Mucosa of descending colon (tissue), 3 donors: Measurements from ENCODE around the gene KIRREL3. TPM values are rescaled to one million over a fixed set of nuclear protein-coding genes. Genes with fewer than 3 reads are reported as not detected.

Experiments
- ATAC-seq: fragments of 200-7000 bp; cut with Tn5 transposase; one replicate; pipeline ENCODE4 v1.9.1; 2020; ENCODE audit warnings: mild to moderate bottlenecking, moderate library complexity
- DNase-seq, 3 donors: peaks; one replicate each; pipeline ENCODE4 v3.0.0-alpha.2; 2020
- H3K36me3 ChIP-seq: fragments of 200-600 bp; one replicate; pipeline ENCODE4 v1.8.0; 2021; ENCODE audit warnings: low read depth, mild to moderate bottlenecking
- H3K4me1 ChIP-seq: fragments of 200-600 bp; one replicate; pipeline ENCODE4 v1.8.0; 2021; ENCODE audit warnings: low read depth, mild to moderate bottlenecking
- H3K4me3 ChIP-seq: fragments of 200-600 bp; one replicate; pipeline ENCODE4 v1.8.0; 2021; ENCODE audit warnings: mild to moderate bottlenecking
- H3K9me3 ChIP-seq: fragments of 200-600 bp; one replicate; pipeline ENCODE4 v1.8.0; 2021; ENCODE audit warnings: mild to moderate bottlenecking
- CTCF ChIP-seq: fragments of 200-600 bp; IDR thresholded peaks from one replicate; pipeline ENCODE4 v1.8.0; 2022; ENCODE audit warnings: antibody characterized with exemption, mild to moderate bottlenecking
- intact Hi-C, 2 donors: fragments of 100-400 bp; cut with DNase I in 1 of 2; cut with micrococcal nuclease in 1 of 2; formaldehyde crosslinking; loops; one replicate each; pipeline versions ENCODE4 v1.11.0 to v1.11.1; 2022; cut with DNase I, micrococcal nuclease
- total RNA-seq, 3 donors: library from RNA; stranded (reverse); fragmentation: NEBNext Ultra II Directional in 2 of 3; extraction: Animal tissue kit (Norgen Biotek cat#: 25700) in 2 of 3; gene quantifications; one replicate each; pipeline versions ENCODE4 v1.2.1 to v1.2.4, GENCODE V29; 2021 to 2023
- donor health status: DM: no; HTN: no; CAD: no; lungs with moderate emphysema.
- donor health status: DM: no; HTN: no; CAD: no.
- donor health status: DM: no; HTN: yes; CAD: no.

The KIRREL3 gene
- total RNA-seq, 3 donors from 2014 or later = 0.23 to 2.4 (median 0.70) TPM

GRCh38 chr11:126624506-126624905 is 376.1 kb downstream of the KIRREL3 start:
- DNase-seq (no peak), ATAC-seq (no peak)
- Histone ChIP-seq H3K4me1 (no peaks in the 10 kb centered on the region), H3K4me3 (no peak overlapping the region), H3K9me3 (no peaks in the 10 kb centered on the region), H3K36me3 (no peaks in the 10 kb centered on the region)
- TF ChIP-seq CTCF = no peak
- intact Hi-C loops = no loop called here

- intact Hi-C loops = no loop called here
- Histone ChIP-seq H3K4me1 (no peaks in the 10 kb centered on the region), H3K9me3 (no peaks in the 10 kb centered on the region), H3K4me3 (no peak overlapping the region), H3K36me3 (no peaks in the 10 kb centered on the region)
- TF ChIP-seq CTCF = no peak
- ATAC-seq (no peak), DNase-seq (no peak)
Measured at GRCh38 chr11:126619516-126619915, 381.1 kb downstream of the KIRREL3 start.

- TF ChIP-seq CTCF = no peak
- Histone ChIP-seq H3K9me3 (no peaks in the 10 kb centered on the region), H3K4me3 (no peak overlapping the region), H3K36me3 (no peaks in the 10 kb centered on the region), H3K4me1 (no peaks in the 10 kb centered on the region)
- ATAC-seq = no peak
- no peak for DNase-seq
- intact Hi-C loops = no loop called here
Measured at GRCh38 chr11:126615845-126616244, 384.7 kb downstream of the KIRREL3 start.

GRCh38 chr11:126613272-126613671 is 387.3 kb downstream of the KIRREL3 start:
- DNase-seq (no peak), ATAC-seq (no peak)

GRCh38 chr11:126612671-126613070 is 387.9 kb downstream of the KIRREL3 start:
- H3K36me3 ChIP-seq = no peaks in the 10 kb centered on the region
- H3K9me3 ChIP-seq = no peaks in the 10 kb centered on the region
- ATAC-seq (no peak), DNase-seq (no peak)
- H3K4me3 ChIP-seq = no peak overlapping the region
- no peak for TF ChIP-seq CTCF
- intact Hi-C loops = no loop called here
- H3K4me1 ChIP-seq = no peaks in the 10 kb centered on the region

More at GRCh38 chr11:126613272-126613671, 387.3 kb downstream of the KIRREL3 start:
- H3K36me3 ChIP-seq = no peaks in the 10 kb centered on the region
- H3K4me1 ChIP-seq = no peaks in the 10 kb centered on the region
- H3K9me3 ChIP-seq = no peaks in the 10 kb centered on the region
- intact Hi-C loops = no loop called here
- no peak overlapping the region for H3K4me3 ChIP-seq
- TF ChIP-seq CTCF = no peak

- Histone ChIP-seq H3K9me3 (no peaks in the 10 kb centered on the region), H3K36me3 (no peaks in the 10 kb centered on the region), H3K4me3 (no peak overlapping the region), H3K4me1 (no peaks in the 10 kb centered on the region)
- no peak for TF ChIP-seq CTCF
- DNase-seq (no peak), ATAC-seq (no peak)
- intact Hi-C loops = no loop called here
Measured at GRCh38 chr11:126611438-126611837, 389.1 kb downstream of the KIRREL3 start.
